NCI-H2196 (cell line): ENCODE measurements around the gene TMTC2.
"Not testable (repeated sequence)": the region's sequence is repeated elsewhere in the genome, so short reads cannot be mapped to it uniquely, and the experiment has no call there.

Experiments used
- DNase-seq: peaks from one replicate; lab custom pipeline; 2025; ENCODE audit not compliant: unreplicated experiment; lab: John Stamatoyannopoulos, UW

TMTC2 gene

GRCh38 chr12:83065562-83065961 lies 378.9 kb downstream of the TMTC2 start:
- DNase-seq: no peak

GRCh38 chr12:83067981-83068380 lies 381.3 kb downstream of the TMTC2 start:
- no peak for DNase-seq

- DNase-seq: no peak
Observed at GRCh38 chr12:83074358-83074894, 387.7 kb downstream of the TMTC2 start.

- no peak for DNase-seq
Observed at GRCh38 chr12:83075471-83075870, 388.8 kb downstream of the TMTC2 start.

GRCh38 chr12:83077041-83077440 lies 390.3 kb downstream of the TMTC2 start:
- DNase-seq: no peak

GRCh38 chr12:83082690-83083276 lies 396.1 kb downstream of the TMTC2 start:
- no peak for DNase-seq

- no peak for DNase-seq
Observed at GRCh38 chr12:83083616-83084015, 396.9 kb downstream of the TMTC2 start.

GRCh38 chr12:83084516-83085234 lies 398.0 kb downstream of the TMTC2 start:
- DNase-seq: no peak

- no peak for DNase-seq
Observed at GRCh38 chr12:83086023-83086422, 399.3 kb downstream of the TMTC2 start.

- DNase-seq: no peak
Observed at GRCh38 chr12:83089575-83089974, 402.9 kb downstream of the TMTC2 start.

GRCh38 chr12:83092129-83092528 lies 405.4 kb downstream of the TMTC2 start:
- DNase-seq: no peak

GRCh38 chr12:83092606-83093005 lies 405.9 kb downstream of the TMTC2 start:
- DNase-seq: no peak

- DNase-seq: no peak
Observed at GRCh38 chr12:83093426-83093825, 406.7 kb downstream of the TMTC2 start.

- DNase-seq: no peak
Observed at GRCh38 chr12:83097643-83098342, 411.1 kb downstream of the TMTC2 start.

GRCh38 chr12:83099436-83099835 lies 412.7 kb downstream of the TMTC2 start:
- DNase-seq: no peak

GRCh38 chr12:83102499-83102898 lies 415.8 kb downstream of the TMTC2 start:
- no peak for DNase-seq

GRCh38 chr12:83106873-83107272 lies 420.2 kb downstream of the TMTC2 start:
- DNase-seq: no peak

GRCh38 chr12:83110424-83110823 lies 423.7 kb downstream of the TMTC2 start:
- DNase-seq: no peak

- DNase-seq: no peak
Observed at GRCh38 chr12:83113945-83114344, 427.2 kb downstream of the TMTC2 start.

GRCh38 chr12:83114966-83115365 lies 428.3 kb downstream of the TMTC2 start:
- DNase-seq: no peak

GRCh38 chr12:83117926-83118325 lies 431.2 kb downstream of the TMTC2 start:
- DNase-seq: not testable (repeated sequence)
